GM12891 (cell line): ENCODE data around the gene GJD3.

Source experiments
- POLR2A ChIP-seq: IDR thresholded peaks from 2 replicates; pipeline ENCODE4 v1.6.1; 2011; ENCODE audit warnings: low read depth, low read length, control low read depth
- TAF1 ChIP-seq: IDR thresholded peaks from 2 replicates; pipeline ENCODE4 v1.6.1; 2011; ENCODE audit warnings: low read depth, low read length, control low read depth

DNA sequence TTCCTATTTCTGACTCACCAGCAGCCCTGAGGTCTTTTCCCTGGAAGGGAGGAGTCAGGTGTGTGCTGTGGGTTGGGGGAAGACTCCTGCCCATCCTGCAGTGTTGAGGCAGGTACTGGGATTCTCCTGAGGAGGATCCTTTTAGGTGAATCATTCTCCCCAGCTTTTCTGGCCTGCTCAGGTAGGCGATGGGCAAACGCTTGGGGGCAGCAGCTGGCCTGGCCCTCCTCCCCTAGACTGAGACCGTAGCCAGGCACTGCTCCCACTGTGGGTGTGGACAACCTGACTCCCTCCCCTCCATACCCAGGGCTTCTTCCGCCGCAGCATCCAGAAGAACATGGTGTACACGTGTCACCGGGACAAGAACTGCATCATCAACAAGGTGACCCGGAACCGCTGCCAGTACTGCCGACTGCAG is 15.1 kb downstream of the GJD3 start:
- no peak for TF ChIP-seq POLR2A
- no peak for TF ChIP-seq TAF1
